H9 (cell line): ENCODE results near the gene FBXW4. TPM values are rescaled to one million over a fixed set of nuclear protein-coding genes. Genes with fewer than 3 reads are reported as not detected.

Experiments used
- DNase-seq: peaks from one replicate; pipeline ENCODE4 v3.0.0-alpha.2; 2017
- H2AFZ ChIP-seq: one replicate; pipeline ENCODE4 v1.6.1; 2013; ENCODE audit warnings: mild to moderate bottlenecking, low read length, control low read depth, moderate library complexity
- H2AK5ac ChIP-seq: 2 replicates; pipeline ENCODE4 v1.6.1; 2013; ENCODE audit warnings: low read length, control low read depth, mixed read lengths; ENCODE audit not compliant: insufficient read length
- H2BK120ac ChIP-seq: one replicate; pipeline ENCODE4 v1.6.1; 2013; ENCODE audit warnings: low read depth, mild to moderate bottlenecking, low read length, control low read depth, inconsistent platforms; ENCODE audit not compliant: poor library complexity, severe bottlenecking
- H2BK12ac ChIP-seq: 2 replicates; pipeline ENCODE4 v1.6.1; 2013; ENCODE audit warnings: low read length, control low read depth, mixed read lengths, low read depth; ENCODE audit not compliant: insufficient read length
- H2BK15ac ChIP-seq: 2 replicates; pipeline ENCODE4 v1.6.1; 2013; ENCODE audit warnings: low read depth, low read length, control low read depth
- H2BK20ac ChIP-seq: one replicate; pipeline ENCODE4 v1.6.1; 2013; ENCODE audit warnings: low read depth, mild to moderate bottlenecking, low read length, control low read depth, inconsistent platforms; ENCODE audit not compliant: poor library complexity, severe bottlenecking
- H2BK5ac ChIP-seq: 2 replicates; pipeline ENCODE4 v1.6.1; 2013; ENCODE audit warnings: low read length, control low read depth, mixed read lengths; ENCODE audit not compliant: insufficient read length
- H3K14ac ChIP-seq: 2 replicates; pipeline ENCODE4 v1.6.1; 2013; ENCODE audit warnings: low read length, control low read depth; ENCODE audit not compliant: insufficient read depth
- H3K18ac ChIP-seq: 2 replicates; pipeline ENCODE4 v1.6.1; 2013; ENCODE audit warnings: low read depth, mild to moderate bottlenecking, mixed read lengths, low read length, control low read depth; ENCODE audit not compliant: insufficient read length
- H3K23ac ChIP-seq: 2 replicates; pipeline ENCODE4 v1.6.1; 2013; ENCODE audit warnings: low read length, control low read depth, mixed read lengths, low read depth; ENCODE audit not compliant: insufficient read length
- H3K23me2 ChIP-seq: 2 replicates; pipeline ENCODE4 v1.6.1; 2013; ENCODE audit warnings: low read depth, mild to moderate bottlenecking, mixed read lengths, low read length, control low read depth; ENCODE audit not compliant: insufficient read length, poor library complexity, severe bottlenecking
- H3K27ac ChIP-seq: 2 replicates; pipeline ENCODE4 v1.5.1; 2013; ENCODE audit warnings: low read length, control low read depth, mixed read lengths, low read depth; ENCODE audit not compliant: insufficient read length
- H3K27me3 ChIP-seq: 2 replicates; pipeline ENCODE4 v1.6.1; 2013; ENCODE audit warnings: low read length, control low read depth, inconsistent platforms; ENCODE audit not compliant: insufficient read depth
- H3K4ac ChIP-seq: 2 replicates; pipeline ENCODE4 v1.6.1; 2013; ENCODE audit warnings: low read depth, mild to moderate bottlenecking, control low read depth, inconsistent platforms, low read length, moderate library complexity
- H3K4me1 ChIP-seq: 2 replicates; pipeline ENCODE4 v1.6.1; 2013; ENCODE audit warnings: low read length, control low read depth, inconsistent platforms; ENCODE audit not compliant: insufficient read depth
- H3K4me2 ChIP-seq: 2 replicates; pipeline ENCODE4 v1.6.1; 2013; ENCODE audit warnings: low read length, control low read depth, mixed read lengths; ENCODE audit not compliant: insufficient read length, insufficient read depth
- H3K56ac ChIP-seq: 2 replicates; pipeline ENCODE4 v1.6.1; 2013; ENCODE audit warnings: low read depth, mild to moderate bottlenecking, mixed read lengths, low read length, control low read depth; ENCODE audit not compliant: insufficient read length
- H3K79me1 ChIP-seq: 2 replicates; pipeline ENCODE4 v1.6.1; 2013; ENCODE audit warnings: low read depth, mild to moderate bottlenecking, moderate library complexity, low read length, control low read depth, inconsistent platforms; ENCODE audit not compliant: insufficient read depth, poor library complexity, severe bottlenecking
- H3K79me2 ChIP-seq: 2 replicates; pipeline ENCODE4 v1.6.1; 2013; ENCODE audit warnings: low read length, control low read depth, inconsistent platforms; ENCODE audit not compliant: insufficient read depth
- H3K9ac ChIP-seq: 2 replicates; pipeline ENCODE4 v1.6.1; 2013; ENCODE audit warnings: low read length, control low read depth, mixed read lengths; ENCODE audit not compliant: insufficient read length; ENCODE audit errors: extremely low read depth
- H3K9me3 ChIP-seq: one replicate; pipeline ENCODE4 v1.6.1; 2013; ENCODE audit warnings: low read depth, low read length, inconsistent platforms; ENCODE audit not compliant: control insufficient read depth
- H3T11ph ChIP-seq: one replicate; pipeline ENCODE4 v1.6.1; 2013; ENCODE audit warnings: mild to moderate bottlenecking, low read length, control low read depth, inconsistent platforms
- H4K20me1 ChIP-seq: one replicate; pipeline ENCODE4 v1.6.1; 2013; ENCODE audit not compliant: control insufficient read depth, insufficient read length, insufficient read depth
- H4K5ac ChIP-seq: 2 replicates; pipeline ENCODE4 v1.6.1; 2013; ENCODE audit warnings: low read depth, mild to moderate bottlenecking, mixed read lengths, low read length, control low read depth; ENCODE audit not compliant: insufficient read length
- H4K8ac ChIP-seq: replicated peaks from 2 replicates; pipeline ENCODE4 v1.6.1; 2013; ENCODE audit warnings: low read length, control low read depth, mixed read lengths, low read depth; ENCODE audit not compliant: insufficient read length
- H4K91ac ChIP-seq: 2 replicates; pipeline ENCODE4 v1.6.1; 2013; ENCODE audit warnings: low read depth, mild to moderate bottlenecking, moderate library complexity, mixed read lengths, low read length, control low read depth; ENCODE audit not compliant: insufficient read length
- H3K27ac Mint-ChIP-seq, 3 experiments: 2 replicates in 2 of 3; 3 replicates in 1 of 3; pipeline ENCODE4 v1.8.0; 2020 to 2021; ENCODE audit warnings: mixed read lengths in 3 of 3, mild to moderate bottlenecking in 1 of 3, moderate library complexity in 1 of 3
- H3K27me3 Mint-ChIP-seq: 2 replicates; pipeline ENCODE4 v1.8.0; 2021; ENCODE audit warnings: low read depth, mild to moderate bottlenecking, moderate library complexity, mixed read lengths
- H3K36me3 Mint-ChIP-seq, 3 experiments: 2 replicates in 2 of 3; 3 replicates in 1 of 3; pipeline ENCODE4 v1.8.0; 2020 to 2021; ENCODE audit warnings: low read depth in 3 of 3, mixed read lengths in 3 of 3; ENCODE audit not compliant: insufficient read depth in 1 of 3
- H3K4me1 Mint-ChIP-seq, 2 experiments: 2 replicates each; pipeline ENCODE4 v1.8.0; 2020; ENCODE audit warnings: mixed read lengths in 2 of 2
- H3K4me3 Mint-ChIP-seq, 2 experiments: 2 replicates in 1 of 2; 3 replicates in 1 of 2; pipeline ENCODE4 v1.8.0; 2020 to 2021; ENCODE audit warnings: mild to moderate bottlenecking in 2 of 2, mixed read lengths in 2 of 2, moderate library complexity in 1 of 2
- H3K9me3 Mint-ChIP-seq, 2 experiments: 2 replicates in 1 of 2; 3 replicates in 1 of 2; pipeline ENCODE4 v1.8.0; 2020; ENCODE audit warnings: mild to moderate bottlenecking in 2 of 2, mixed read lengths in 2 of 2, moderate library complexity in 1 of 2
- CTCF ChIP-seq: fragments of 200-600 bp; sonication (generic); conservative IDR thresholded peaks from 3 replicates; pipeline ENCODE4 v1.8.0; 2021; ENCODE audit warnings: antibody characterized with exemption, mild to moderate bottlenecking
- total RNA-seq: library from RNA; stranded (reverse); gene quantifications from 2 replicates; pipeline ENCODE4 v1.2.1, GENCODE V29; 2021

FBXW4 gene
- total RNA-seq, 1 experiment from 2014 or later, result 41.6 TPM

GRCh38 chr10:101676565-101676964 is 18.4 kb downstream of the FBXW4 start:
- no peak overlapping the region for H4K8ac ChIP-seq
- H3K14ac ChIP-seq, result no peak overlapping the region
- no peak overlapping the region for H3K9ac ChIP-seq
- no peak overlapping the region for H4K5ac ChIP-seq
- H3K27ac ChIP-seq, result no peak overlapping the region
- no peaks in the 10 kb centered on the region for H3K4me1 ChIP-seq
- H2AFZ ChIP-seq, result no peak overlapping the region
- H3K56ac ChIP-seq, result no peak overlapping the region
- H3K27me3 ChIP-seq, result no peaks in the 10 kb centered on the region
- no peaks in the 10 kb centered on the region for H3K23me2 ChIP-seq
- no peak for DNase-seq
- no peak overlapping the region for H3K23ac ChIP-seq
- H2BK20ac ChIP-seq, result no peak overlapping the region
- no peak overlapping the region for H3K18ac ChIP-seq
- no peak overlapping the region for H3K4me2 ChIP-seq
- no peak overlapping the region for H2BK15ac ChIP-seq
- no peak overlapping the region for H3T11ph ChIP-seq
- H2AK5ac ChIP-seq, result no peak overlapping the region
- no peaks in the 10 kb centered on the region for H3K79me2 ChIP-seq
- Mint-ChIP-seq H3K4me1 (no peaks in the 10 kb centered on the region), H3K4me3 (no peak overlapping the region), H3K27me3 (no peaks in the 10 kb centered on the region), H3K36me3 (peaks cover 16 to 45% (median 44%) of the 10 kb centered on the region in 3 experiments), H3K27ac (no peak overlapping the region), H3K9me3 (peaks cover 14 to 16% of the 10 kb centered on the region in 2 experiments)
- H2BK12ac ChIP-seq, result no peak overlapping the region
- H4K91ac ChIP-seq, result no peak overlapping the region
- H4K20me1 ChIP-seq, result no peaks in the 10 kb centered on the region
- TF ChIP-seq CTCF, result no peak
- no peak overlapping the region for H2BK5ac ChIP-seq
- H3K4ac ChIP-seq, result no peak overlapping the region
- no peak overlapping the region for H2BK120ac ChIP-seq
- no peaks in the 10 kb centered on the region for H3K79me1 ChIP-seq
- no peaks in the 10 kb centered on the region for H3K9me3 ChIP-seq
